Panc1 (cell line): ENCODE results near the gene NVL. TPM values are rescaled to one million over a fixed set of nuclear protein-coding genes. Genes with fewer than 3 reads are reported as not detected.

Experiments
- ATAC-seq: fragments of 200-7000 bp; cut with Tn5 transposase; 2 replicates; pipeline ENCODE4 v1.9.1; 2020; ENCODE audit warnings: mild to moderate bottlenecking, moderate library complexity
- BruUV-seq: library from RNA; stranded (reverse); fragments of 400-500 nt; replicated peaks from 2 replicates; lab custom pipeline; 2021; lab: Mats Ljungman, UMichigan
- CTCF ChIA-PET: fragments of 300-600 bp; sonication (Branson Sonifier 250); formaldehyde crosslinking; loops from one replicate; lab custom pipeline; 2022; ENCODE audit warnings: antibody characterized with exemption; lab: Charles Lee
- POLR2A ChIA-PET: fragments of 300-600 bp; sonication (Branson Sonifier 250); formaldehyde crosslinking; loops from one replicate; lab custom pipeline; 2022; ENCODE audit warnings: antibody characterized with exemption; lab: Charles Lee
- DNase-seq: peaks from one replicate; pipeline ENCODE4 v3.0.0-alpha.2; 2010; ENCODE audit warnings: low read depth, low spot score
- H3K27ac ChIP-seq: 2 replicates; pipeline ENCODE4 v1.5.1; 2011; ENCODE audit warnings: mild to moderate bottlenecking, low read length, inconsistent platforms
- H3K27me3 ChIP-seq: fragments of 200-500 bp; sonication (Bioruptor generic); 2 replicates; pipeline ENCODE4 v1.6.0; 2014; ENCODE audit warnings: low read length, inconsistent platforms; ENCODE audit not compliant: control insufficient read depth, insufficient read depth
- H3K36me3 ChIP-seq: fragments of 200-500 bp; sonication (Bioruptor generic); 2 replicates; pipeline ENCODE4 v1.5.1; 2014; ENCODE audit warnings: inconsistent platforms, mild to moderate bottlenecking, low read length, moderate library complexity; ENCODE audit not compliant: control insufficient read depth, insufficient read depth
- H3K4me1 ChIP-seq: 2 replicates; pipeline ENCODE4 v1.5.1; 2011; ENCODE audit warnings: inconsistent platforms, mild to moderate bottlenecking, low read length, moderate library complexity; ENCODE audit not compliant: control insufficient read depth, insufficient read depth
- H3K4me3 ChIP-seq, 2 experiments: 2 replicates each; pipeline ENCODE4 v1.5.1; 2011 to 2012; ENCODE audit warnings: low read depth in 2 of 2, low read length in 2 of 2, mild to moderate bottlenecking in 2 of 2, inconsistent platforms in 1 of 2, moderate library complexity in 1 of 2
- H3K9me3 ChIP-seq: fragments of 200-500 bp; sonication (Bioruptor generic); 2 replicates; pipeline ENCODE4 v1.5.1; 2014; ENCODE audit warnings: low read depth, mild to moderate bottlenecking, inconsistent platforms, low read length, moderate library complexity; ENCODE audit not compliant: control insufficient read depth, insufficient read depth
- POLR2AphosphoS5 ChIP-seq: IDR thresholded peaks from 2 replicates; pipeline ENCODE4 v1.6.1; 2012; ENCODE audit warnings: mild to moderate bottlenecking, low read depth, low read length, moderate library complexity
- SIN3A ChIP-seq: IDR thresholded peaks from 2 replicates; pipeline ENCODE4 v1.6.1; 2012; ENCODE audit warnings: low read depth, mild to moderate bottlenecking, low read length, moderate library complexity, borderline replicate concordance; ENCODE audit not compliant: insufficient read depth
- TCF7L2 ChIP-seq: IDR thresholded peaks from 2 replicates; pipeline ENCODE4 v1.6.1; 2011; ENCODE audit warnings: mild to moderate bottlenecking, low read depth, low read length, inconsistent platforms
- in situ Hi-C: cut with HindIII; loops from 2 replicates; pipeline ENCODE4 v1.10.0; 2016; ENCODE audit warnings: low sequenced_read_pairs, low pct_unique_long_range_greater_than_20kb
- intact Hi-C: fragments of 100-400 bp; cut with micrococcal nuclease; formaldehyde crosslinking; loops from one replicate; pipeline ENCODE4 v1.10.0; 2022; ENCODE audit not compliant: unreplicated experiment
- total RNA-seq: library from RNA; stranded (reverse); gene quantifications from one replicate; pipeline ENCODE4 v1.2.1, GENCODE V29; 2021; ENCODE audit not compliant: unreplicated experiment
- TF ChIP-seq, protein P1 (sequence below): fragments of 450-650 bp; IDR thresholded peaks from 2 replicates; pipeline ENCODE4 v1.5.1; 2017; ENCODE audit warnings: mild to moderate bottlenecking
- TF ChIP-seq, protein P2 (sequence below), 2 experiments: IDR thresholded peaks; 2 replicates each; pipeline ENCODE4 v1.6.1; 2011 to 2012; ENCODE audit warnings: low read depth in 2 of 2, control low read depth in 1 of 2, low read length in 1 of 2, mild to moderate bottlenecking in 1 of 2, moderate library complexity in 1 of 2; ENCODE audit not compliant: insufficient read depth in 1 of 2

NVL gene
- total RNA-seq, 1 experiment from 2014 or later, result 25.0 TPM

DNA sequence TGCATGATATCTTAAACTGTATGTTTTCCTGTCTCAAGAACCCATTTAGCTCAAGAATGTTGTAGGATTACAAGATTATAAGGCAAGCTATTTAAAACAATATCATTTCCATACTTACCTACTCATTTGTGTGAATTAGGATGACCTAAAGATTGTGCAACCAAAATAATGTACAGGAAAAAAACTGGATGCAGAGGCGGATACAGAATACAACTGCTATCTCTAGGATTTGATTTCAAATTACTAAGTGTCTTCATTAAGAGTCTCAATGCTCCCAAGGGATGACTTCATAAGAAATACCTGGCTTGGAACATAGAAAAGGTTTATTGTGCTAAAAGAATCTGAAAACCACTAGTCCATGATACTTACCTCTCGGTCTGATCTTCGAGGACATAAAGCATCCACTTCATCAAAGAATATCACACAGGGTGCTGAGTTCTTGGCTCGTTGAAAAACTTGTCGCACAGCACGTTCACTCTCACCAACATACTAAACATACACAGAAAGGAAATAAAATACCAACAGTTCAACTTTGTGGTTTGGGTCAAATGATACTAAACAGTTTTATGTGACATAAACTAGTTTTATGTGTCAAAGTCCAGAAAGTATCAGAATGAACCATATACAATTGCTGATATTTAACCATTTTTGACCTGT, 54.9 kb downstream of the NVL start:
- DNase-seq, result no peak
- in situ Hi-C loops, result no loop called here

DNA sequence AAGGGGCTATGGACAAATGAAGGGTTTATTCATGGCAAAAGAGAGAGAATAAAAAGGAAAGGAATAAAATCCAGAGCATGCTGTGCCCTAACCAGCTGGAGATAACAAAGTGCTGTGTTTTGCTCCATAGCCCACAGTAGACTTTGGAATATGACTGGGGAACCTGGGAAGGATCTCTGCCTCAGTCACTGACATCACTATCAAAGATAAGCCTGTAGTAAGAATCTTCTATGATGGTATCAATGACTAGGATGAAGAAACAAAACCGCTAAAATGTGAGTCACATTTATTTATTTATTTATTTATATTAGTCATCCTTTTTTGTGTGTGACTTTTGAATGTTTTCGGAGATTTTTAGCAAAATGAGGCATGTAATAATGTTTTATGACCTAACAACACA, 56.3 kb downstream of the NVL start:
- H3K27ac ChIP-seq, result no peak overlapping the region
- ChIA-PET POLR2A (no interaction called here), CTCF (no interaction called here)
- H3K9me3 ChIP-seq, result no peaks in the 10 kb centered on the region
- in situ Hi-C loops, result no loop called here
- intact Hi-C loops, result no loop called here
- no peak overlapping the region for H3K4me3 ChIP-seq
- DNase-seq (no peak), ATAC-seq (no peak)
- peaks cover 7% of the 10 kb centered on the region for H3K36me3 ChIP-seq
- TF ChIP-seq, protein P1, sequence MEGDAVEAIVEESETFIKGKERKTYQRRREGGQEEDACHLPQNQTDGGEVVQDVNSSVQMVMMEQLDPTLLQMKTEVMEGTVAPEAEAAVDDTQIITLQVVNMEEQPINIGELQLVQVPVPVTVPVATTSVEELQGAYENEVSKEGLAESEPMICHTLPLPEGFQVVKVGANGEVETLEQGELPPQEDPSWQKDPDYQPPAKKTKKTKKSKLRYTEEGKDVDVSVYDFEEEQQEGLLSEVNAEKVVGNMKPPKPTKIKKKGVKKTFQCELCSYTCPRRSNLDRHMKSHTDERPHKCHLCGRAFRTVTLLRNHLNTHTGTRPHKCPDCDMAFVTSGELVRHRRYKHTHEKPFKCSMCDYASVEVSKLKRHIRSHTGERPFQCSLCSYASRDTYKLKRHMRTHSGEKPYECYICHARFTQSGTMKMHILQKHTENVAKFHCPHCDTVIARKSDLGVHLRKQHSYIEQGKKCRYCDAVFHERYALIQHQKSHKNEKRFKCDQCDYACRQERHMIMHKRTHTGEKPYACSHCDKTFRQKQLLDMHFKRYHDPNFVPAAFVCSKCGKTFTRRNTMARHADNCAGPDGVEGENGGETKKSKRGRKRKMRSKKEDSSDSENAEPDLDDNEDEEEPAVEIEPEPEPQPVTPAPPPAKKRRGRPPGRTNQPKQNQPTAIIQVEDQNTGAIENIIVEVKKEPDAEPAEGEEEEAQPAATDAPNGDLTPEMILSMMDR, result no peak
- TF ChIP-seq SIN3A, result no peak
- no peak for TF ChIP-seq POLR2AphosphoS5
- TF ChIP-seq TCF7L2, result no peak
- TF ChIP-seq, protein P2, sequence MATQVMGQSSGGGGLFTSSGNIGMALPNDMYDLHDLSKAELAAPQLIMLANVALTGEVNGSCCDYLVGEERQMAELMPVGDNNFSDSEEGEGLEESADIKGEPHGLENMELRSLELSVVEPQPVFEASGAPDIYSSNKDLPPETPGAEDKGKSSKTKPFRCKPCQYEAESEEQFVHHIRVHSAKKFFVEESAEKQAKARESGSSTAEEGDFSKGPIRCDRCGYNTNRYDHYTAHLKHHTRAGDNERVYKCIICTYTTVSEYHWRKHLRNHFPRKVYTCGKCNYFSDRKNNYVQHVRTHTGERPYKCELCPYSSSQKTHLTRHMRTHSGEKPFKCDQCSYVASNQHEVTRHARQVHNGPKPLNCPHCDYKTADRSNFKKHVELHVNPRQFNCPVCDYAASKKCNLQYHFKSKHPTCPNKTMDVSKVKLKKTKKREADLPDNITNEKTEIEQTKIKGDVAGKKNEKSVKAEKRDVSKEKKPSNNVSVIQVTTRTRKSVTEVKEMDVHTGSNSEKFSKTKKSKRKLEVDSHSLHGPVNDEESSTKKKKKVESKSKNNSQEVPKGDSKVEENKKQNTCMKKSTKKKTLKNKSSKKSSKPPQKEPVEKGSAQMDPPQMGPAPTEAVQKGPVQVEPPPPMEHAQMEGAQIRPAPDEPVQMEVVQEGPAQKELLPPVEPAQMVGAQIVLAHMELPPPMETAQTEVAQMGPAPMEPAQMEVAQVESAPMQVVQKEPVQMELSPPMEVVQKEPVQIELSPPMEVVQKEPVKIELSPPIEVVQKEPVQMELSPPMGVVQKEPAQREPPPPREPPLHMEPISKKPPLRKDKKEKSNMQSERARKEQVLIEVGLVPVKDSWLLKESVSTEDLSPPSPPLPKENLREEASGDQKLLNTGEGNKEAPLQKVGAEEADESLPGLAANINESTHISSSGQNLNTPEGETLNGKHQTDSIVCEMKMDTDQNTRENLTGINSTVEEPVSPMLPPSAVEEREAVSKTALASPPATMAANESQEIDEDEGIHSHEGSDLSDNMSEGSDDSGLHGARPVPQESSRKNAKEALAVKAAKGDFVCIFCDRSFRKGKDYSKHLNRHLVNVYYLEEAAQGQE (IDR thresholded peaks at IDR 0.05; ENCODE audit: insufficient read depth in 1 of 2, low read depth in 2 of 2, low read length in 1 of 2), result no peak
- H3K27me3 ChIP-seq, result no peaks in the 10 kb centered on the region
- no TSS peak for BruUV-seq
- H3K4me1 ChIP-seq, result no peaks in the 10 kb centered on the region

More for the DNA sequence above, 54.9 kb downstream of the NVL start:
- no peaks in the 10 kb centered on the region for H3K9me3 ChIP-seq
- H3K4me3 ChIP-seq, result no peak overlapping the region
- H3K36me3 ChIP-seq, result peaks cover 7% of the 10 kb centered on the region
- CTCF ChIA-PET, result no interaction called here
- no peaks in the 10 kb centered on the region for H3K4me1 ChIP-seq
- POLR2A ChIA-PET, result no interaction called here
- ATAC-seq, result no peak
- H3K27me3 ChIP-seq, result no peaks in the 10 kb centered on the region
- intact Hi-C loops, result no loop called here
- BruUV-seq, result no TSS peak
- no peak overlapping the region for H3K27ac ChIP-seq
- TF ChIP-seq TCF7L2, result no peak
- TF ChIP-seq, protein P2 (IDR thresholded peaks at IDR 0.05; ENCODE audit: insufficient read depth in 1 of 2, low read depth in 2 of 2, low read length in 1 of 2), result no peak
- TF ChIP-seq SIN3A, result no peak
- TF ChIP-seq, protein P1, result no peak
- TF ChIP-seq POLR2AphosphoS5, result no peak
